Activated CD4-positive, alpha-beta T cell treated with anti-CD3 and anti-CD28 coated beads for 36 hours (primary cell): ENCODE results near the gene ANKRD63. TPM values are rescaled to one million over a fixed set of nuclear protein-coding genes. Genes with fewer than 3 reads are reported as not detected.
A peak's percentile ranks its signal among the peaks of the same experiment; 100 is the strongest.

Source experiments
- ATAC-seq: fragments of 200-7000 bp; cut with Tn5 transposase; one replicate; pipeline ENCODE4 v1.10.0; 2021; ENCODE audit warnings: mild to moderate bottlenecking, moderate library complexity
- CTCF ChIA-PET: fragments of 350-600 bp; sonication (Branson Sonifier 250); formaldehyde crosslinking; loops from one replicate; lab custom pipeline; 2021; ENCODE audit warnings: antibody characterized with exemption; lab: Charles Lee
- POLR2A ChIA-PET: fragments of 350-600 bp; sonication (Branson Sonifier 250); formaldehyde crosslinking; loops from one replicate; lab custom pipeline; 2021; ENCODE audit warnings: antibody characterized with exemption, inconsistent platforms; lab: Charles Lee
- DNase-seq: peaks from one replicate; pipeline ENCODE4 v3.0.0-alpha.2; 2020
- H3K27ac Mint-ChIP-seq: one replicate; pipeline ENCODE4 v1.8.0; 2021; ENCODE audit warnings: mixed read lengths
- H3K27me3 Mint-ChIP-seq: one replicate; pipeline ENCODE4 v1.8.0; 2021; ENCODE audit warnings: mixed read lengths
- H3K36me3 Mint-ChIP-seq: one replicate; pipeline ENCODE4 v1.8.0; 2021; ENCODE audit warnings: low read depth, mixed read lengths
- H3K4me1 Mint-ChIP-seq: one replicate; pipeline ENCODE4 v1.8.0; 2021; ENCODE audit warnings: mixed read lengths
- H3K4me3 Mint-ChIP-seq: one replicate; pipeline ENCODE4 v1.8.0; 2021; ENCODE audit warnings: mild to moderate bottlenecking, moderate library complexity, mixed read lengths
- H3K9me3 Mint-ChIP-seq: one replicate; pipeline ENCODE4 v1.8.0; 2021; ENCODE audit warnings: low read depth, mixed read lengths
- intact Hi-C, 2 experiments: fragments of 100-400 bp; cut with DNase I in 1 of 2; cut with micrococcal nuclease in 1 of 2; formaldehyde crosslinking; loops; one replicate each; pipeline versions ENCODE4 v1.14.2 to v1.15.1; 2022 to 2024; cut with DNase I, micrococcal nuclease
- total RNA-seq, 2 experiments: library from RNA; stranded (reverse); gene quantifications; one replicate each; pipeline ENCODE4 v1.2.3, GENCODE V29; 2021

ANKRD63 gene
- total RNA-seq, 2 experiments from 2014 or later: not detected

- POLR2A ChIA-PET: interaction anchor here (1.5 kb wide), 1 partner anchor 16 kb away, joined by 7 read pairs; no protein-coding TSS in a partner anchor
- intact Hi-C loops: loop anchor here (1.0 to 5.0 kb wide), 16 partner anchors 14 to 908 kb away; partner anchors contain the start of genes ANKRD63 (in 1 of the 2), BAHD1 (in 1 of the 2), CCDC32 (in 1 of the 2) and CHP1 (in 1 of the 2)
- H3K4me1 Mint-ChIP-seq: peaks cover 25% of the 10 kb centered on the region
- ATAC-seq (no peak), DNase-seq (peak; percentile 63)
- no peak overlapping the region for H3K27ac Mint-ChIP-seq
- no peaks in the 10 kb centered on the region for H3K27me3 Mint-ChIP-seq
- H3K9me3 Mint-ChIP-seq: no peaks in the 10 kb centered on the region
- H3K4me3 Mint-ChIP-seq: peak overlapping the region; percentile 71
- CTCF ChIA-PET: interaction anchor here (0.6 to 21.7 kb wide), 12 partner anchors 9 to 107 kb away, joined by 3 to 393 read pairs (median 6); partner anchors contain the start of genes CCDC9B and PLCB2
- H3K36me3 Mint-ChIP-seq: peaks cover 4% of the 10 kb centered on the region
Measured at GRCh38 chr15:40323953-40324937, 41.4 kb upstream of the ANKRD63 start.

GRCh38 chr15:40323239-40323952, 40.5 kb upstream of the ANKRD63 start, which contains the start of gene INAFM2:
INAFM2 (plus strand) TSS chr15:40323692; CDS start chr15:40324056, 364 bp downstream.
- peaks cover 4% of the 10 kb centered on the region for H3K36me3 Mint-ChIP-seq
- CTCF ChIA-PET: interaction anchor here (0.6 to 21.7 kb wide), 14 partner anchors 8 to 278 kb away, joined by 3 to 393 read pairs (median 4); partner anchors contain the start of genes CCDC9B, DISP2 and PLCB2
- H3K9me3 Mint-ChIP-seq: no peaks in the 10 kb centered on the region

GRCh38 chr15:40322531-40323238, 39.8 kb upstream of the ANKRD63 start:
- Mint-ChIP-seq H3K36me3 (peaks cover 4% of the 10 kb centered on the region), H3K4me3 (peak overlapping the region; percentile 67), H3K4me1 (peaks cover 25% of the 10 kb centered on the region), H3K9me3 (no peaks in the 10 kb centered on the region), H3K27ac (no peak overlapping the region), H3K27me3 (no peaks in the 10 kb centered on the region)
- ChIA-PET POLR2A (interaction anchor here (0.8 to 1.5 kb wide), 3 partner anchors 14 to 275 kb away, joined by 3 to 7 read pairs (median 3); no protein-coding TSS in a partner anchor), CTCF (interaction anchor here (0.6 to 21.7 kb wide), 15 partner anchors 8 to 1157 kb away, joined by 3 to 393 read pairs (median 4); partner anchors contain the start of genes CCDC9B, DISP2 and PLCB2)
- DNase-seq (no peak), ATAC-seq (no peak)
- intact Hi-C loops: loop anchor here (1.0 to 5.0 kb wide), 16 partner anchors 14 to 910 kb away; partner anchors contain the start of genes ANKRD63 (in 1 of the 2), BAHD1 (in 1 of the 2), CCDC32 (in 1 of the 2) and CHP1 (in 1 of the 2)

More at GRCh38 chr15:40323239-40323952, 40.5 kb upstream of the ANKRD63 start, which contains the start of gene INAFM2:
- intact Hi-C loops: loop anchor here (1.0 to 5.0 kb wide), 16 partner anchors 15 to 909 kb away; partner anchors contain the start of genes ANKRD63 (in 1 of the 2), BAHD1 (in 1 of the 2), CCDC32 (in 1 of the 2) and CHP1 (in 1 of the 2)
- DNase-seq: peak; percentile 92
- no peak within 1 kb of the TSS for H3K27ac Mint-ChIP-seq
- POLR2A ChIA-PET: interaction anchor here (0.8 to 1.5 kb wide), 3 partner anchors 15 to 276 kb away, joined by 3 to 7 read pairs (median 3); no protein-coding TSS in a partner anchor
- H3K4me1 Mint-ChIP-seq: peaks cover 25% of the 10 kb centered on the region
- H3K27me3 Mint-ChIP-seq: no peaks in the 10 kb centered on the region
- ATAC-seq: peak; percentile 87
- peak within 1 kb of the TSS; percentile 71 for H3K4me3 Mint-ChIP-seq

- DNase-seq (peak; percentile 70), ATAC-seq (peak; percentile 30)
- POLR2A ChIA-PET: no interaction called here
- H3K4me3 Mint-ChIP-seq: no peak overlapping the region
- peaks cover 3% of the 10 kb centered on the region for H3K36me3 Mint-ChIP-seq
- H3K27me3 Mint-ChIP-seq: peaks cover 2% of the 10 kb centered on the region
- CTCF ChIA-PET: interaction anchor here (0.8 to 21.7 kb wide), 12 partner anchors 7 to 608 kb away, joined by 3 to 393 read pairs (median 4); partner anchors contain the start of genes CCDC9B, DLL4 and PLCB2
- H3K27ac Mint-ChIP-seq: no peak overlapping the region
- H3K9me3 Mint-ChIP-seq: no peaks in the 10 kb centered on the region
- intact Hi-C loops: loop anchor here (1.0 to 5.0 kb wide), 7 partner anchors 17 to 911 kb away; partner anchors contain the start of genes ANKRD63 (in 1 of the 2), CCDC32 (in 1 of the 2), CHP1 (in 1 of the 2) and EXD1 (in 1 of the 2)
- peaks cover 24% of the 10 kb centered on the region for H3K4me1 Mint-ChIP-seq
Measured at GRCh38 chr15:40320931-40321371, 38.1 kb upstream of the ANKRD63 start.

- no peaks in the 10 kb centered on the region for H3K36me3 Mint-ChIP-seq
- H3K4me3 Mint-ChIP-seq: no peak overlapping the region
- H3K4me1 Mint-ChIP-seq: peaks cover 18% of the 10 kb centered on the region
- POLR2A ChIA-PET: no interaction called here
- H3K27me3 Mint-ChIP-seq: peaks cover 2% of the 10 kb centered on the region
- intact Hi-C loops: loop anchor here (5.0 kb wide), 5 partner anchors 38 to 912 kb away; partner anchors contain the start of genes ANKRD63 (in 1 of the 2), CCDC32 (in 1 of the 2), CHP1 (in 1 of the 2) and EXD1 (in 1 of the 2)
- DNase-seq (no peak), ATAC-seq (no peak)
- no peak overlapping the region for H3K27ac Mint-ChIP-seq
- CTCF ChIA-PET: interaction anchor here (0.6 to 21.7 kb wide), 11 partner anchors 8 to 215 kb away, joined by 3 to 393 read pairs (median 4); partner anchors contain the start of genes CCDC9B and PLCB2
- H3K9me3 Mint-ChIP-seq: no peaks in the 10 kb centered on the region
Measured at GRCh38 chr15:40320409-40320808, 37.5 kb upstream of the ANKRD63 start.

- intact Hi-C loops: no loop called here
- Mint-ChIP-seq H3K9me3 (no peaks in the 10 kb centered on the region), H3K4me3 (no peak overlapping the region), H3K27me3 (peaks cover 2% of the 10 kb centered on the region), H3K4me1 (peaks cover 22% of the 10 kb centered on the region), H3K27ac (no peak overlapping the region), H3K36me3 (no peaks in the 10 kb centered on the region)
- DNase-seq (no peak), ATAC-seq (no peak)
- CTCF ChIA-PET: interaction anchor here (1.2 to 21.7 kb wide), 5 partner anchors 7 to 100 kb away, joined by 5 to 393 read pairs (median 135); partner anchors contain the start of genes CCDC9B and PLCB2
- POLR2A ChIA-PET: no interaction called here
Measured at GRCh38 chr15:40317580-40317979, 34.7 kb upstream of the ANKRD63 start.

- Mint-ChIP-seq H3K4me3 (no peak overlapping the region), H3K27me3 (peaks cover 2% of the 10 kb centered on the region), H3K27ac (no peak overlapping the region), H3K4me1 (peaks cover 18% of the 10 kb centered on the region), H3K9me3 (no peaks in the 10 kb centered on the region), H3K36me3 (no peaks in the 10 kb centered on the region)
- intact Hi-C loops: no loop called here
- POLR2A ChIA-PET: no interaction called here
- no peak for ATAC-seq
- no peak for DNase-seq
- CTCF ChIA-PET: interaction anchor here (0.5 to 21.7 kb wide), 7 partner anchors 7 to 105 kb away, joined by 3 to 393 read pairs (median 41); partner anchors contain the start of genes CCDC9B and PLCB2
Measured at GRCh38 chr15:40316931-40317330, 34.1 kb upstream of the ANKRD63 start.

- CTCF ChIA-PET: interaction anchor here (0.7 to 21.7 kb wide), 9 partner anchors 9 to 1131 kb away, joined by 3 to 393 read pairs (median 4); partner anchors contain the start of genes BAHD1, INAFM2 and IVD
- no peaks in the 10 kb centered on the region for H3K36me3 Mint-ChIP-seq
- no peak overlapping the region for H3K4me3 Mint-ChIP-seq
- intact Hi-C loops: no loop called here
- no peak overlapping the region for H3K27ac Mint-ChIP-seq
- no peaks in the 10 kb centered on the region for H3K9me3 Mint-ChIP-seq
- POLR2A ChIA-PET: no interaction called here
- H3K27me3 Mint-ChIP-seq: peaks cover 2% of the 10 kb centered on the region
- ATAC-seq (no peak), DNase-seq (no peak)
- peaks cover 14% of the 10 kb centered on the region for H3K4me1 Mint-ChIP-seq
Measured at GRCh38 chr15:40314723-40315276, 31.9 kb upstream of the ANKRD63 start.
